ENCODE data around the gene DOCK4.

DOCK4 gene

GRCh38 chr7:111873963-111874690 is 332.1 kb downstream of the DOCK4 start:
- no peak for TF ChIP-seq CTCF (IDR thresholded peaks at IDR 0.05)
- Histone ChIP-seq H3K36me3 (peaks cover 0 to 6% (median 5%) of the 10 kb centered on the region in 3 donors), H3K27ac (peak overlapping the region; percentile 16 to 52), H3K9me3 (no peaks in the 10 kb centered on the region), H3K4me1 (peaks cover 0 to 20% (median 11%) of the 10 kb centered on the region in 4 donors), H3K27me3 (no peaks in the 10 kb centered on the region), H3K4me3 (no peak overlapping the region)
- no peak for DNase-seq
- intact Hi-C loops (cut with DNase I; ENCODE audit: low total_unique reads), result no loop called here

- intact Hi-C loops (cut with DNase I; ENCODE audit: low total_unique reads), result no loop called here
- DNase-seq, result no peak
- H3K27ac ChIP-seq, result peak overlapping the region in 1 of 2 donors; percentile 52
Observed at GRCh38 chr7:111873326-111873646, 332.9 kb downstream of the DOCK4 start.

GRCh38 chr7:111872450-111873325 is 333.5 kb downstream of the DOCK4 start:
- Histone ChIP-seq H3K9me3 (no peaks in the 10 kb centered on the region), H3K4me1 (peaks cover 0 to 20% (median 11%) of the 10 kb centered on the region in 4 donors), H3K27me3 (no peaks in the 10 kb centered on the region), H3K36me3 (peaks cover 0 to 1% (median 0%) of the 10 kb centered on the region in 3 donors), H3K4me3 (no peak overlapping the region), H3K27ac (peak overlapping the region in 1 of 2 donors; percentile 52)
- DNase-seq, result no peak
- no peak for TF ChIP-seq CTCF (IDR thresholded peaks at IDR 0.05)
- intact Hi-C loops (cut with DNase I; ENCODE audit: low total_unique reads), result no loop called here

More at GRCh38 chr7:111873326-111873646, 332.9 kb downstream of the DOCK4 start:
- H3K9me3 ChIP-seq, result no peaks in the 10 kb centered on the region
- H3K4me1 ChIP-seq, result peaks cover 0 to 20% (median 11%) of the 10 kb centered on the region in 4 donors
- no peaks in the 10 kb centered on the region for H3K36me3 ChIP-seq
- TF ChIP-seq CTCF (IDR thresholded peaks at IDR 0.05), result no peak
- H3K4me3 ChIP-seq, result no peak overlapping the region
- no peaks in the 10 kb centered on the region for H3K27me3 ChIP-seq

- peaks cover 0 to 9% (median 0%) of the 10 kb centered on the region in 3 donors for H3K36me3 ChIP-seq
- intact Hi-C loops (cut with DNase I; ENCODE audit: low total_unique reads), result no loop called here
- TF ChIP-seq CTCF (IDR thresholded peaks at IDR 0.05), result no peak
- no peak overlapping the region for H3K4me3 ChIP-seq
- no peak overlapping the region for H3K27ac ChIP-seq
- no peak for DNase-seq
- no peaks in the 10 kb centered on the region for H3K9me3 ChIP-seq
- peaks cover 0 to 20% (median 11%) of the 10 kb centered on the region in 4 donors for H3K4me1 ChIP-seq
- H3K27me3 ChIP-seq, result no peaks in the 10 kb centered on the region
Observed at GRCh38 chr7:111871283-111871682, 334.9 kb downstream of the DOCK4 start.

GRCh38 chr7:111869280-111869679 is 336.9 kb downstream of the DOCK4 start:
- no peaks in the 10 kb centered on the region for H3K9me3 ChIP-seq
- no peak overlapping the region for H3K4me3 ChIP-seq
- H3K4me1 ChIP-seq, result peaks cover 0 to 32% (median 13%) of the 10 kb centered on the region in 4 donors
- no peaks in the 10 kb centered on the region for H3K27me3 ChIP-seq
- peaks cover 0 to 9% (median 3%) of the 10 kb centered on the region in 3 donors for H3K36me3 ChIP-seq
- H3K27ac ChIP-seq, result no peak overlapping the region
- intact Hi-C loops (cut with DNase I; ENCODE audit: low total_unique reads), result no loop called here
- no peak for TF ChIP-seq CTCF (IDR thresholded peaks at IDR 0.05)
- DNase-seq, result no peak
